Vagina (tissue), 2 donors: ENCODE results near the gene FAM163A.

ENCODE experiments used
- CTCF ChIP-seq, 3 experiments: fragments of 450-650 bp in 2 of 3; fragments of 200-600 bp in 1 of 3; sonication (generic) in 1 of 3; IDR thresholded peaks; one replicate each; pipeline ENCODE4 v1.5.1; 2017 to 2019; ENCODE audit warnings: antibody characterized with exemption in 3 of 3, mild to moderate bottlenecking in 2 of 3, moderate library complexity in 2 of 3
- POLR2A ChIP-seq, 2 donors: fragments of 450-650 bp; IDR thresholded peaks; one replicate each; pipeline ENCODE4 v1.6.1; 2017; ENCODE audit warnings: antibody characterized with exemption in 2 of 2, mild to moderate bottlenecking in 2 of 2, moderate library complexity in 2 of 2
- POLR2AphosphoS5 ChIP-seq, 2 donors: sonication (generic); formaldehyde crosslinking; IDR thresholded peaks; one replicate each; pipeline ENCODE4 v1.9.0; 2017; ENCODE audit warnings: antibody characterized with exemption in 2 of 2, mild to moderate bottlenecking in 2 of 2, low read depth in 1 of 2; ENCODE audit not compliant: insufficient read depth in 1 of 2

- no peak for TF ChIP-seq CTCF (IDR thresholded peaks at IDR 0.05)
- TF ChIP-seq POLR2A (IDR thresholded peaks at IDR 0.05), result no peak
- TF ChIP-seq POLR2AphosphoS5 (IDR thresholded peaks at IDR 0.05; ENCODE audit: insufficient read depth in 1 of 2, low read depth in 1 of 2), result no peak
These were observed 74.0 kb downstream of the FAM163A start for GRCh38 chr1:179817056-179817455.
